Germinal center (tissue), 1 donor: ENCODE data around the gene ZBTB33.
A peak's percentile ranks its signal among the peaks of the same experiment; 100 is the strongest.

Experiments
- DNase-seq: peaks from one replicate; pipeline ENCODE4 v3.0.0; 2012; ENCODE audit warnings: mixed read lengths, low spot score

ZBTB33 gene

DNA sequence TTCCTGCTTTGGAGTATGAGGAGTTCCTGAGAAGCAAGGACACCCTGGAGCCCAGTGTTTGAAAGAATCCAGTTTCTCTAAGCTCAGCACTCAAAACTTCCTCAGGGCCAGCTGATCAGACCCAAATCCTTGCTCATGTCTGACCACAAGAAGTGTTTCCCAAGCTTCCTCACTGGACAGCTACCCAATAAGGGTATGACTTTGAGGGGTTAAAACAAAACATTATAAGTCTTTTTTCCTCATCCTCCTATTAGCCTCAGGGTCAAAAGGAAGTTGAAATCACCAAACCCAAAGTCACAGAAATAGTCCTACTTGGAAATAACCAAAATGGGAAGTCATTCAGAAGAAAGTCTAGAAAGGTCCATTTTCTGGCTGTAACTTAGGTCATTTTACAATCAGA lies 13.7 kb downstream of the ZBTB33 start:
- no peak for DNase-seq

- no peak for DNase-seq
Observed at GRCh38 chrX:120269373-120270035, 18.9 kb downstream of the ZBTB33 start.

- no peak for DNase-seq
Observed at GRCh38 chrX:120270567-120270966, 20.0 kb downstream of the ZBTB33 start.

DNA sequence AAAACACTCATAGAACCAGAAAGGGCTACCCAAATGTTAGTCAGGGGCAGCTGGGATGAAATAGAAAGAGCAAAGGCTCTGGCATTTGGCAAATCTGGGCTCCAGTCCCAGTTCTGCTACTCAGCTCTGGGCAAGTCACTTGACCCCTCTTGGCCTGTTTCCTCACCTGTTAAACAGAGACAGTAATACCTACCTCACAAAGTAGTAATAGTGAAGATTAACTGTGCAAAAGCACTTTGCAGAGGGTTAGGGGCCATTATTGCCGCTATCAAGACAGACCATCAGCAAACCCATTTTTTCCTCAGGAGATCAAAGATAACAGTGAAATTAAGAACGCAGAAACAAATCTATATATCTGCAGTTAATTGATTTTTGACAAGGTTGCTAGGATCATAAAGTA lies 20.6 kb downstream of the ZBTB33 start:
- no peak for DNase-seq

DNA sequence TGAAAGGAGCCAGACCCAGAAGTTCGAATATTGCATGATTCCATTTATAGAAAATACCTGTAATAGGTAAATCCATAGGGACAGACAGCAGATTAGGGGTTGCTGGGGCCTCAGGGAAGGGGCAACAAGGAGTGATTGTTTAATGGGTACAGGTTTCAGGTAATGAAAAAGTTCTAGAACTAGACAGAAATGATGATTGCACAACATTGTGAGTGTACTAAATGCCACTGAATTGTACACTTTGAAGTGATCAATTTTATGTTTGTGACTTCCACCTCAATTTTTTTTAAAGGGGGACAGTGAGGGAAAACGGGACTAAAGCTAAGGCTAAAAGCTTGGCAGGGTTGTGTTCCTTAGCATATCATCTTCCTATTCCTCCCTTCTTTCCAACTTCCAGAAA lies 23.5 kb downstream of the ZBTB33 start:
- no peak for DNase-seq

- no peak for DNase-seq
Observed at GRCh38 chrX:120274958-120275357, 24.3 kb downstream of the ZBTB33 start.

DNA sequence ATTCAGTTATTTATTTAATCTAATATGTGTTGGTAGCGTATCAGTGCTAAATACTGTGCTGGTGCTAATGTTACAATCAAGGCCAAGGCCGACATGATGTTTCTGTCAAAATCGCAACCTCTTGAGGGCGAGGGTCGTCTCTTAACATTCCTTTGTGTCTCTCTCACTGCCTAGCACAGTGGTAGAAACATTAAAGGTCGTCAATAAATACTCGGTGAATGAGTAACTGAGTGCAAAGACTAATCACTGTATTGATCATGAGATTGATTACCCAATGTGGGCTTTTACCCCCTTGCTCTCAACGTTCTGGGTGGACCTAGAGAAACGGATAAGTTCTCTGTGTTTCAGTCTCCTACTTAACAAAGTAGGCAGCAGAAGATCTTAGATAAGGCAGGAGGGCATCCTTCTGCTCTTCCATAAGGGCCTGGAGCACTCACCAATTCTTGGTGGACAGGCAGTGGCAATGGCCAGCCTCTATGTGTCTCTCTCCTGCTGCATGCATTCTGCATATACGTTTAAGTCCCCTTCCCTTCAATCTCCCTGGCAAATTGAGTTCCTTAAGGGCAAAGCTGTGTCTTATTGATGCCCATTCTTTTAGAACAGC lies 30.5 kb downstream of the ZBTB33 start:
- DNase-seq: no peak

GRCh38 chrX:120281761-120282160 lies 31.1 kb downstream of the ZBTB33 start:
- no peak for DNase-seq

- DNase-seq: no peak
Observed at GRCh38 chrX:120282697-120283096, 32.1 kb downstream of the ZBTB33 start.

DNA sequence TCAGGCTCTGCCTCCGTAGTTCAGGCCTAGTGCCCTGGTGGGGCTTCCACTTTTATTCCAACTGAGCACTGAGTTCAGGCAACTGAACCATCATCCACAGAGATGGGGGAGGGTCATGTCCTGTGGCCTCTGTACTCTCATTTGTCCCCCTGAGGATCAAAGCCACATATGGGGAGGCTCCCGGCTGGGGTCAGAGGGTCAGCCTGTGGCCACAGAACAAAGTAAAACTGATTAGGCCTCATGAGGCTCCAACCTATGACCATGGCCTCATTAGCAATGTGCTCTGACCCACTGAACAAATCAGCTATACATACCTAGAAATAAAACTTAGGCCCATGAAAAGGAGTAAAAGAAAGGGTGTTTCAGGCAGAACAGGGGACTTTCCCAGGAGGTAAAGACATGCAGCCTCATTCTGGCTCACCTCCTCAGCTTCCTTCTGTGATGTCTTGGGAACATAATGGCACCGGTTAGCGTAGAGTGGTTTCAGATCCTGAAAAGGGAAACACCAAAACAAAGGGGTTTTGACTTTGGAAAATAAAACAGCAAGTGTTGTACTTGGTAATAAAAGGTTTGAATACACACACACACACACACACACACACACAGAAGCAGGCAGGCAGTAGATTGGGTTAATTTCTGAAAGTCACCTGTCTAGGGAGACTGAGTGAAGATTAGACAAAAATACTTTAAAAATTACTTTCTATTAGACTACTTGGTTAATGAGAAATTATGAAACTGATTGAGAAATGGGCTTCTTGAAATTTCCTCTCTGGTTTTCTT lies 36.3 kb downstream of the ZBTB33 start:
- DNase-seq: no peak

DNA sequence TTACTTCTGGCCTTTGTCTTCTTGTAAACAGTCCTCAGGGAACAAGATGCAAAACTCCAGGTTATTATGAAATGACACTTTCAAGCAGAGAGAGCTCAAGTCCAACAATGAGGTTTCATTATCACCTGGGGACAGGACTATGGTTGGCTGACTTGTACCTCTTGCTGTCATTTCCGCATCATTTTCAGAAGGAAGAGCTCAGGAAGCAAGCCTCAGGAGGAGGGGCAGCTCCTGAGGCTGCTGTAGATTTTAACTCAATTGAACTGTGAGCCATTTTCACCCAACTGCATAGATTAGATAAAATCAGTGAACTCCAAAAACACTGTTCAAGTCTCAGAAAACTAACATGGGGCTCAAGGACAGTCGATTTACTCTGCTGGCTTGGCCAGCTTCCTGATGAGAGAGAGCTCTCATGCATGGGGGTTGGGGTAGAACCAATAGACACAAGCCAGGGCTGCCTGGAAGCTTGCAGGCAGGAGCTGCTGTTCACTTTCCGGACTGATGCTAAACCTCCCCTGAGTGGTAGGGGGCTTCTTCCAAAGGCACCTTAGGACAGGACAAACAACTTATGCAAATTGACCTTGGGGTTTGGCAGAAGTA lies 37.0 kb downstream of the ZBTB33 start:
- DNase-seq: no peak

GRCh38 chrX:120290107-120290506 lies 39.5 kb downstream of the ZBTB33 start:
- no peak for DNase-seq

GRCh38 chrX:120291211-120291610 lies 40.6 kb downstream of the ZBTB33 start:
- no peak for DNase-seq

DNA sequence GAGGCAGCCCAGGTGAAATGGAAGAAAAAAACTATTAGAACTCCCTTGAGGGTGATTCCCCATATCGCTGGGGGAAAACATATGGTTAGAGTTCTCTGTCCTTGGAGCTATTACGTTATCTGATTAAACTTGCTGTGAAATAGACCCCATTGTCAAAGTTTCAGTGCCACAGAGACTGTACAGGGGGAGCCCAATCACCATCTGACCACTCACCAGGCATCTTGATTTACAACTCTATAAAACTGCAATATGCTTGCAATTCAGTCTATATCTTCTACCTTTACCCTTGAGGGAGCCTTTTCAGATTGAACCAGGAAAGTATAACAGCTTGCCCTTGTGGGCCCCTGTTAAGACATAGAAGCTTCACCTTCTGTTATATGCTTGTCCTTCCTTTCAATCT lies 42.4 kb downstream of the ZBTB33 start:
- DNase-seq: no peak

- DNase-seq: no peak
Observed at GRCh38 chrX:120294651-120295050, 44.0 kb downstream of the ZBTB33 start.

GRCh38 chrX:120297923-120298322 lies 47.3 kb downstream of the ZBTB33 start:
- no peak for DNase-seq

- no peak for DNase-seq
Observed at GRCh38 chrX:120299928-120300327, 49.3 kb downstream of the ZBTB33 start.

DNA sequence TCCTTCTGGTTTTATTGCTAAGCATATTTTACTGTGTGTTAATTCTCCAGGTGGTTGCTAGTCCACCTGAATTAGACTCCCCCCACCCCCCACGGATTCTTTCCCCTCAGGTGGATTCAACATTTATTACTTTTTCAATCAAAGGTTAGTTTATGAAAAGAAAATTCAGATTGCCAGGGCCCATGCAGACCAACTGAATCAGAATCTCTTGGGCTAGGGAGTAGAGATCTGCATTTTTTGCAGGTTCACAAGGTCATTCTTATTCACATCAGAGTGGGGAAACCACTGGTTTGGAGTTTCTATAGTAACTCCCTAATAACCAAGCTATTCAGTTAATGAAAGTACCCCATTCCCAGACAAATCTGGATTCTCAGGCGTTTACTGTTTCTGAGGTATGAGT lies 50.9 kb downstream of the ZBTB33 start:
- no peak for DNase-seq

- no peak for DNase-seq
Observed at GRCh38 chrX:120301960-120302359, 51.3 kb downstream of the ZBTB33 start.

- DNase-seq: peak; percentile 50
Observed at GRCh38 chrX:120302434-120302833, 51.8 kb downstream of the ZBTB33 start.

DNA sequence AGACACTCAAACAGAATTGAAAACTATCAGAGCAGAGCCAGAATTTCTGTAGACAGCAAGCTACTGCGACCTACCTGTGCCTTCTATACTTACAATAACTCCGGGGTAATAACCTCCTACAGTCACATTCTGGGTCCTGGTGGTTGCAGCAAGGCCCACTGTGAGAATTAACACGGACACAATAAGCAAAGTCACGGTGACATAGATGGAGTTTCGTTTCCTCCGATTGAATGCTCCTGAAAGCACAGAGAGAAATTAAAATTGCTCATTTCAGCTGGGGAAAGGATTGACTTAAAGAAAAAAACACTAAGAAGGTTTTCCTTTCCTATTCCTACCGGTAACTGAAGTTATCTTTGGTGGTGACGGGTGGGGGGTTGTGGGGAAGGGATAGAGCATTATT lies 53.6 kb downstream of the ZBTB33 start:
- no peak for DNase-seq

- DNase-seq: no peak
Observed at GRCh38 chrX:120305531-120306141, 55.0 kb downstream of the ZBTB33 start.

- no peak for DNase-seq
Observed at GRCh38 chrX:120306630-120307029, 56.0 kb downstream of the ZBTB33 start.
